HepG2 (cell line): ENCODE data around the gene COPZ1. TPM values are rescaled to one million over a fixed set of nuclear protein-coding genes. Genes with fewer than 3 reads are reported as not detected.

Experiments used
- ATAC-seq: fragments of 200-7000 bp; cut with Tn5 transposase; 3 replicates; pipeline ENCODE4 v1.9.1; 2020; ENCODE audit warnings: mild to moderate bottlenecking, moderate library complexity
- BruUV-seq: library from RNA; stranded (reverse); fragments of 400-500 nt; replicated peaks from 2 replicates; lab custom pipeline; 2021; lab: Mats Ljungman, UMichigan
- CTCF ChIA-PET: fragments of 300-600 bp; formaldehyde crosslinking; extraction: SDS; loops from one replicate; lab custom pipeline; 2021; ENCODE audit warnings: low total read pairs, inconsistent platforms, low intra/inter-chr PET ratio; lab: Yijun Ruan, JAX
- POLR2A ChIA-PET: fragments of 350-600 bp; sonication (Branson Sonifier 250); formaldehyde crosslinking; loops from one replicate; lab custom pipeline; 2020; ENCODE audit warnings: antibody characterized with exemption, inconsistent platforms; lab: Yijun Ruan, JAX
- DNase-seq: peaks from one replicate; pipeline ENCODE4 v3.0.0-alpha.2; 2015; ENCODE audit warnings: low spot score
- FAIRE-seq: peaks from 3 replicates; lab custom pipeline; 2011; peaks lifted over from hg19 to GRCh38; lab: Jason Lieb, UNC
- H2AFZ ChIP-seq: one replicate; pipeline ENCODE4 v1.6.1; 2011; ENCODE audit warnings: low read length, inconsistent platforms
- H3K27ac ChIP-seq: fragments of 300-600 bp; 3 replicates; pipeline ENCODE4 v1.8.0; 2011; ENCODE audit warnings: mixed run types, mild to moderate bottlenecking, mixed read lengths, low read length, inconsistent platforms; ENCODE audit not compliant: insufficient read depth; ENCODE audit errors: extremely low read length
- H3K27me3 ChIP-seq, 2 experiments: fragments of 200-600 bp in 1 of 2; 2 replicates in 1 of 2; 3 replicates in 1 of 2; pipeline versions ENCODE4 v1.6.0 to v1.8.0; 2011; ENCODE audit warnings: low read length in 2 of 2, mild to moderate bottlenecking in 2 of 2, moderate library complexity in 2 of 2, inconsistent platforms in 1 of 2; ENCODE audit not compliant: insufficient read depth in 2 of 2, control insufficient read depth in 1 of 2
- H3K36me3 ChIP-seq, 2 experiments: fragments of 200-600 bp in 1 of 2; replicated peaks in 1 of 2; 2 replicates in 1 of 2; 3 replicates in 1 of 2; pipeline versions ENCODE4 v1.5.1 to v1.8.0; 2011; ENCODE audit warnings: low read length in 2 of 2, inconsistent platforms in 1 of 2; ENCODE audit not compliant: insufficient read depth in 2 of 2, control insufficient read depth in 1 of 2
- H3K4me1 ChIP-seq: 2 replicates; pipeline ENCODE4 v1.5.1; 2012; ENCODE audit warnings: low read length, inconsistent platforms; ENCODE audit not compliant: insufficient read depth
- H3K4me2 ChIP-seq: 2 replicates; pipeline ENCODE4 v1.6.0; 2011; ENCODE audit warnings: low read depth, low read length, inconsistent platforms
- H3K4me3 ChIP-seq, 3 experiments: fragments of 200-600 bp in 1 of 3; sonication (generic), shearing (Covaris generic) in 1 of 3; replicated peaks in 1 of 3; 2 replicates each; pipeline ENCODE4 v1.5.1; 2011 to 2016; ENCODE audit warnings: low read length in 3 of 3, inconsistent platforms in 2 of 3, low read depth in 2 of 3, mild to moderate bottlenecking in 2 of 3, control low read depth in 1 of 3, mixed read lengths in 1 of 3; ENCODE audit not compliant: insufficient read depth in 1 of 3
- H3K79me2 ChIP-seq: one replicate; pipeline ENCODE4 v1.6.1; 2011; ENCODE audit warnings: low read length, inconsistent platforms; ENCODE audit not compliant: insufficient read depth
- H3K9ac ChIP-seq: 2 replicates; pipeline ENCODE4 v1.6.0; 2011; ENCODE audit warnings: mild to moderate bottlenecking, low read depth, low read length, inconsistent platforms; ENCODE audit not compliant: insufficient read depth
- H3K9me3 ChIP-seq: 2 replicates; pipeline ENCODE4 v1.5.1; 2012; ENCODE audit warnings: mild to moderate bottlenecking, low read length
- H4K20me1 ChIP-seq: 2 replicates; pipeline ENCODE4 v1.6.0; 2011; ENCODE audit warnings: inconsistent platforms, mild to moderate bottlenecking, low read length, moderate library complexity; ENCODE audit not compliant: insufficient read depth
- CBX1 ChIP-seq: IDR thresholded peaks from one replicate; pipeline ENCODE4 v1.6.1; 2016; ENCODE audit warnings: antibody characterized with exemption, low read depth
- ELF1 ChIP-seq: sonication (generic); formaldehyde crosslinking; IDR thresholded peaks from 2 replicates; pipeline ENCODE4 v1.4.0; 2020; ENCODE audit warnings: missing genetic modification reagents
- FOXC1 ChIP-seq: sonication (generic); formaldehyde crosslinking; IDR thresholded peaks from 2 replicates; pipeline ENCODE4 v1.8.0; 2022; ENCODE audit warnings: mild to moderate bottlenecking, missing genetic modification reagents, borderline replicate concordance
- MIXL1 ChIP-seq: IDR thresholded peaks from 2 replicates; pipeline ENCODE4 v1.6.1; 2016
- PCBP2 ChIP-seq: fragments of 200-400 bp; formaldehyde crosslinking; optimal IDR thresholded peaks from 2 replicates; pipeline ENCODE3; 2018; ENCODE audit warnings: low read length, low read depth; ENCODE audit not compliant: poor library complexity, severe bottlenecking
- SP2 ChIP-seq: sonication (generic); formaldehyde crosslinking; IDR thresholded peaks from 2 replicates; pipeline ENCODE4 v1.5.1; 2020; ENCODE audit warnings: mild to moderate bottlenecking, missing genetic modification reagents
- YY1 ChIP-seq: IDR thresholded peaks from 2 replicates; pipeline ENCODE4 v1.6.1; 2011; ENCODE audit warnings: low read length, low read depth, moderate library complexity, mild to moderate bottlenecking; ENCODE audit not compliant: insufficient read depth, insufficient replicate concordance
- ZNF430 ChIP-seq: sonication (generic); formaldehyde crosslinking; IDR thresholded peaks from 2 replicates; pipeline ENCODE4 v1.9.0; 2021; ENCODE audit warnings: mild to moderate bottlenecking, missing genetic modification reagents
- ZNF572 ChIP-seq: sonication (generic); formaldehyde crosslinking; IDR thresholded peaks from 2 replicates; pipeline ENCODE4 v1.5.1; 2020; ENCODE audit warnings: mild to moderate bottlenecking, missing genetic modification reagents
- WGBS: methylation state at CpG from one replicate; pipeline ENCODE4 v1.1.6; 2017; ENCODE audit warnings: low lambda C conversion rate; 5-methylcytosine and 5-hydroxymethylcytosine counted together
- in situ Hi-C: cut with HindIII; loops from 2 replicates; pipeline ENCODE4 v1.10.0; 2017; ENCODE audit warnings: low pct_unique_long_range_greater_than_20kb; ENCODE audit not compliant: extremely low pct_ligation_motif_present
- intact Hi-C: fragments of 100-400 bp; cut with micrococcal nuclease; formaldehyde crosslinking; loops from one replicate; pipeline ENCODE4 v1.10.0; 2022; ENCODE audit not compliant: unreplicated experiment
- polyA plus RNA-seq, 8 experiments: library from polyadenylated mRNA; depleted of rRNA in 3 of 8; stranded (reverse) in 7 of 8; unstranded in 1 of 8; fragments of >200 nt; fragmentation: Illumina TruSeq in 4 of 8; extraction: Trizol in 4 of 8; gene quantifications; 2 replicates each; pipeline versions ENCODE4 v1.2.1 to v1.2.3, GENCODE V29; 2011 to 2016; ENCODE audit warnings: low read depth in 4 of 8, missing spikeins in 1 of 8, mixed read lengths in 1 of 8; ENCODE audit not compliant: insufficient read depth in 1 of 8
- total RNA-seq, 5 experiments: library from RNA; depleted of rRNA; stranded (reverse); fragments of >200 nt; fragmentation: Illumina TruSeq; extraction: Trizol; gene quantifications; 2 replicates each; pipeline ENCODE4 v1.2.3, GENCODE V29; 2016; ENCODE audit warnings: low read depth in 1 of 5
- TF ChIP-seq, protein P1 (sequence below): sonication (generic); formaldehyde crosslinking; IDR thresholded peaks from 2 replicates; pipeline ENCODE4 v1.4.0; 2020; ENCODE audit warnings: mild to moderate bottlenecking, missing genetic modification reagents
- TF ChIP-seq, protein P2 (sequence below): sonication (generic); formaldehyde crosslinking; IDR thresholded peaks from 2 replicates; pipeline ENCODE4 v1.4.0; 2020; ENCODE audit warnings: missing genetic modification reagents, borderline replicate concordance
- TF ChIP-seq, protein P3 (sequence below): sonication (generic); formaldehyde crosslinking; IDR thresholded peaks from 2 replicates; pipeline ENCODE4 v1.8.1; 2023; ENCODE audit warnings: mild to moderate bottlenecking, inconsistent platforms, moderate library complexity, missing genetic modification reagents, borderline replicate concordance
- TF ChIP-seq, protein P4 (sequence below): IDR thresholded peaks from 2 replicates; pipeline ENCODE4 v1.6.1; 2016; ENCODE audit warnings: control low read depth
- TF ChIP-seq, protein P5 (sequence below): sonication (generic); formaldehyde crosslinking; IDR thresholded peaks from 2 replicates; pipeline ENCODE4 v1.8.0; 2022; ENCODE audit warnings: mild to moderate bottlenecking, missing genetic modification reagents; ENCODE audit not compliant: insufficient replicate concordance

Gene COPZ1
- total and polyA plus RNA-seq, 2 of the 13 experiments (the other 11 are each of a cell fraction or from before 2014, with no cell fraction given) = 125 to 184 TPM

DNA sequence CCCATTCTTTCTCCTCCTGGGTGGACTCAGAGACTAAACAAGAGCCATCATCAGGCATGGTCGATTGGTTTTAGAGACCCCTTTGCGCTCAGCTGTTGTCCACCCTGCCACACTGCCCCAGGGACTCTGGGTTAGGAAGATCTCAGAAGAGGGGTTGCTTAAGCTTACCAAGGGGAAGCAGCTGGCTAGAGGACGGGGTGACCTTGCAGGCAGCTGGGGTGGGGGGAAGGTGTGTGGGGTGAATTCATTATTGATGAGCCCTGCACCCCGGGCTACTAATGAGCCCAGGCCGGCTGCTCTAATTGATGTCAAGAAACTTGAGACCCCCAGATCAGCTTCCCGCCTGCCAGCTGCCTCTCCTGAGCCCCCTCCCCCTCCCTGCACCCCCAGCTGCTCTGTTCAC, 68.3 kb downstream of the COPZ1 start:
- ATAC-seq = no peak
- Histone ChIP-seq H3K9ac (no peak overlapping the region), H3K4me1 (peaks cover 12% of the 10 kb centered on the region; the same call in 1 of the 2 replicates), H3K79me2 (no peaks in the 10 kb centered on the region), H3K27me3 (peaks cover 0 to 2% of the 10 kb centered on the region in 2 experiments; a peak in 2 of 5 replicates), H4K20me1 (no peaks in the 10 kb centered on the region), H3K27ac (no peak overlapping the region), H3K9me3 (no peaks in the 10 kb centered on the region), H2AFZ (no peak overlapping the region), H3K4me2 (no peak overlapping the region), H3K4me3 (no peak overlapping the region), H3K36me3 (no peaks in the 10 kb centered on the region)
- no peak for FAIRE-seq
- CTCF ChIA-PET = no interaction called here
- POLR2A ChIA-PET = no interaction called here
- in situ Hi-C loops = no loop called here
- intact Hi-C loops = no loop called here
- no peak for DNase-seq
- BruUV-seq = no TSS peak
- TF ChIP-seq MIXL1 (CRISPR knock-in tag) = no peak
- no peak for TF ChIP-seq CBX1
- TF ChIP-seq YY1 = no peak
- TF ChIP-seq ZNF572 (CRISPR knock-in tag) = no peak
- TF ChIP-seq, protein P1, sequence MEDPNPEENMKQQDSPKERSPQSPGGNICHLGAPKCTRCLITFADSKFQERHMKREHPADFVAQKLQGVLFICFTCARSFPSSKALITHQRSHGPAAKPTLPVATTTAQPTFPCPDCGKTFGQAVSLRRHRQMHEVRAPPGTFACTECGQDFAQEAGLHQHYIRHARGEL (CRISPR knock-in tag) = no peak
- TF ChIP-seq FOXC1 (CRISPR knock-in tag) = no peak
- TF ChIP-seq SP2 = no peak
- TF ChIP-seq, protein P2, sequence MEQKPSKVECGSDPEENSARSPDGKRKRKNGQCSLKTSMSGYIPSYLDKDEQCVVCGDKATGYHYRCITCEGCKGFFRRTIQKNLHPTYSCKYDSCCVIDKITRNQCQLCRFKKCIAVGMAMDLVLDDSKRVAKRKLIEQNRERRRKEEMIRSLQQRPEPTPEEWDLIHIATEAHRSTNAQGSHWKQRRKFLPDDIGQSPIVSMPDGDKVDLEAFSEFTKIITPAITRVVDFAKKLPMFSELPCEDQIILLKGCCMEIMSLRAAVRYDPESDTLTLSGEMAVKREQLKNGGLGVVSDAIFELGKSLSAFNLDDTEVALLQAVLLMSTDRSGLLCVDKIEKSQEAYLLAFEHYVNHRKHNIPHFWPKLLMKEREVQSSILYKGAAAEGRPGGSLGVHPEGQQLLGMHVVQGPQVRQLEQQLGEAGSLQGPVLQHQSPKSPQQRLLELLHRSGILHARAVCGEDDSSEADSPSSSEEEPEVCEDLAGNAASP (CRISPR knock-in tag) = no peak
- TF ChIP-seq, protein P3, sequence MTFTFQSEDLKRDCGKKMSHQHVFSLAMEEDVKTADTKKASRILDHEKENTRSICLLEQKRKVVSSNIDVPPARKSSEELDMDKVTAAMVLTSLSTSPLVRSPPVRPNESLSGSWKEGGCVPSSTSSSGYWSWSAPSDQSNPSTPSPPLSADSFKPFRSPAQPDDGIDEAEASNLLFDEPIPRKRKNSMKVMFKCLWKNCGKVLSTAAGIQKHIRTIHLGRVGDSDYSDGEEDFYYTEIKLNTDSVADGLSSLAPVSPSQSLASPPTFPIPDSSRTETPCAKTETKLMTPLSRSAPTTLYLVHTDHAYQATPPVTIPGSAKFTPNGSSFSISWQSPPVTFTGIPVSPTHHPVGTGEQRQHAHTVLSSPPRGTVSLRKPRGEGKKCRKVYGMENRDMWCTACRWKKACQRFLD = no peak
- TF ChIP-seq, protein P4, sequence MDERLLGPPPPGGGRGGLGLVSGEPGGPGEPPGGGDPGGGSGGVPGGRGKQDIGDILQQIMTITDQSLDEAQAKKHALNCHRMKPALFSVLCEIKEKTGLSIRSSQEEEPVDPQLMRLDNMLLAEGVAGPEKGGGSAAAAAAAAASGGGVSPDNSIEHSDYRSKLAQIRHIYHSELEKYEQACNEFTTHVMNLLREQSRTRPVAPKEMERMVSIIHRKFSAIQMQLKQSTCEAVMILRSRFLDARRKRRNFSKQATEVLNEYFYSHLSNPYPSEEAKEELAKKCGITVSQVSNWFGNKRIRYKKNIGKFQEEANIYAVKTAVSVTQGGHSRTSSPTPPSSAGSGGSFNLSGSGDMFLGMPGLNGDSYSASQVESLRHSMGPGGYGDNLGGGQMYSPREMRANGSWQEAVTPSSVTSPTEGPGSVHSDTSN (CRISPR knock-in tag) = no peak
- TF ChIP-seq PCBP2 = no peak
- TF ChIP-seq ELF1 (CRISPR knock-in tag) = no peak
- TF ChIP-seq, protein P5, sequence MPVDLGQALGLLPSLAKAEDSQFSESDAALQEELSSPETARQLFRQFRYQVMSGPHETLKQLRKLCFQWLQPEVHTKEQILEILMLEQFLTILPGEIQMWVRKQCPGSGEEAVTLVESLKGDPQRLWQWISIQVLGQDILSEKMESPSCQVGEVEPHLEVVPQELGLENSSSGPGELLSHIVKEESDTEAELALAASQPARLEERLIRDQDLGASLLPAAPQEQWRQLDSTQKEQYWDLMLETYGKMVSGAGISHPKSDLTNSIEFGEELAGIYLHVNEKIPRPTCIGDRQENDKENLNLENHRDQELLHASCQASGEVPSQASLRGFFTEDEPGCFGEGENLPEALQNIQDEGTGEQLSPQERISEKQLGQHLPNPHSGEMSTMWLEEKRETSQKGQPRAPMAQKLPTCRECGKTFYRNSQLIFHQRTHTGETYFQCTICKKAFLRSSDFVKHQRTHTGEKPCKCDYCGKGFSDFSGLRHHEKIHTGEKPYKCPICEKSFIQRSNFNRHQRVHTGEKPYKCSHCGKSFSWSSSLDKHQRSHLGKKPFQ = no peak
- no peak for TF ChIP-seq ZNF430 (CRISPR knock-in tag)
- whole genome bisulfite sequencing = 23% methylated on average over 6 of the region's 6 CpGs
